ENCODE results near the gene SREBF1.
A peak's percentile ranks its signal among the peaks of the same experiment; 100 is the strongest.

The SREBF1 gene

GRCh38 chr17:17792037-17792550 is 44.7 kb downstream of the SREBF1 start:
- no peak for DNase-seq

- no peak for DNase-seq
These were observed 45.9 kb downstream of the SREBF1 start for GRCh38 chr17:17790637-17791464.

DNA sequence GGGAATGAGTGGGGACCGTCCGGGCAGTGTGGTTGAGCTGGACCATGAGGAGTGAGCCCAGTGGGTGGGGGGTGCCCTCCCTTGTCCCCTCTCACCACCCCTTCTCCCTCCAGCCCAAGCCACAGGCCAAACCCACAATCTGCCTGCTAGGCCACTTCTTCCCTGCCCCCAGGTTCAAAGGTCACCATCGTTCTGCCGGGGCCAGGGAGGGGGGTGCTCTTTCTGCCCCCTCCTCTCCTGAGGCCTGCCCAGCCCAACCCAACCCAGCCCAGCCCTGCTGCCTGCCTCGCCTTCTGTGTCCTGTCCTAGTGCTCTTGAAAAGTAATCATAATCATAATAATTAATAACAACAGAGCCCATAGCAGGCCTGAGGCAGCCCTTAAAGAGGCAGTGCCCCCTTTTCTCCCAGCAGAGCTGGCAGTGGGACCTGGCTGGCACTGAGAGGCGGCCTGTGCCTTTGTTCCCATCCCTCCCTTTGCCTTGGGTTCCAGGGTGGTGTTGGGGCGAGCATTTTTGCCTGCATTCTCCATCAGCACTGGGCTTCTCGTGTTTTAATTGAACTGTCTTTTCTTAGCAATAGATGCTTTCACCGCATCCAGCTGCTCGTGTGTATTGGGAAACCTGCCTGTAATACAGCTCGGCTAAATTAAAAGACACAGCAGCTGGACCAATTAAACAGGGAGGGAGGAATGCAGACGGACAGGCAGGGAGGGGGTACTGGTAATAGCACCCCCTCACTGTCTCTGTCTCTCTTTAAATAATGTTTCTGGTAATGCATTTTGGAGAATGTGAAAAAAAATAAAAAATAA is 46.8 kb downstream of the SREBF1 start:
- no peak for DNase-seq

GRCh38 chr17:17789410-17789809 is 47.4 kb downstream of the SREBF1 start:
- DNase-seq, result no peak

DNA sequence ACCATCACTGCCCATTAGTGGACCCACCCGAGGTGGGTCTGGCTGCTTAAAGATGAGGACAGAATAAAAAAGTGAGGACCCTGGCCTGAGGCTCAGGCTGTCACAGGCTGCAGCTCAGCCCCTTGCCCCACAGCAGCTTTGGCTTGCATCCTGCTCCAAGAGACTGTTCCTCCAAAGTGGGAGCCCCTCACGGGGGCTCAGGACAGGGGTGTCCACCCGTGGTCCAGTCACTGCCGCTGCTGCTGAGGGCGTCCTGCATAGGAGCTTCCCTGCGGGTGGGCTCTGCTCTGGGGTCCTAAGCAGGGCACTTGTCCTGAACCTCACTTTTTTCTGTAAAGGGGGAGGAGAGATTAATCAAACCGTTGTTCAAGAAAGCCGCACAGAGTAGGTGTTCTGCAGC is 47.8 kb downstream of the SREBF1 start:
- DNase-seq, result no peak

DNA sequence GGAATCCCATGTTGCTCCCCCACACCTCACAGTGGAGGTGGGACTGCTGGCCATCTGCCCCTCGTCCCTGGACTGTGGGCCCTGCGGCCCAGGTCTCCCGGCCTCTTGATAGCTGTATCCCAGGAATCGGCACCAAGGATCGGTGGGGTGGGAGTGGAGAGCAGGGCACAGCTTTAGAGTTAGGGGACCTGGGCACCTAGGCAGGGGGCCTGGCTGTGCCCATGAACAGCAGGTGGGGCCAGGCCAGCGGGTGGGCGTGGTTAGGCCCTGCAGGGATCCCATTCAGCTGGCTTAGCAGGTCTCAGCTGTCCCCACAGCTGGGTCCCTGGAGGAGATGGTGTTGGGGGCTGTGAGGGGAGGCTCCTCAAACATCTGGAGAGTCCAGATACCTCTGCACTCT is 49.2 kb downstream of the SREBF1 start:
- DNase-seq, result no peak

- DNase-seq, result no peak
These were observed 49.8 kb downstream of the SREBF1 start for GRCh38 chr17:17786998-17787397.

DNA sequence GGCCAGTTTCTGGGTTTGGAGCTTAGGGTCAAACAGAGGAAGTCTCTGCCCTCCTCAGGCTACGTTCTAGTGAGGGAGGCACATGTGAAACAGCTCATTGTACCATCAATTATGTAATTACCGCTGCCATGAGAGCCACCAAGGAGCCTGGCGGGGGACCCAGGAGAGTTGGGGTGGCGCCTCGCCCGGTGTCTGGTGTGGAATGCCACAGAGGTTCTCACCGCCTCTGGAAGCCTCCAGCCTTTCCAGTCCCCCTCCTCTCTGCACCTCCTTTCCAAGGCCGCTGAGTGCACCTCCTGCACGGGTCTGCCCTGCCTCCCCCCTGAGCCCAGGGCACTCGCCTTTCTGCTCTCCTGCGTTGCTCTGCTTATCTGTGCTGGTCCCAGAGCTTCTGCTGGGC is 51.4 kb downstream of the SREBF1 start:
- no peak for DNase-seq

- DNase-seq, result peak; percentile 8
These were observed 52.0 kb downstream of the SREBF1 start for GRCh38 chr17:17784657-17785267.

- DNase-seq, result no peak
These were observed 52.7 kb downstream of the SREBF1 start for GRCh38 chr17:17783825-17784656.

DNA sequence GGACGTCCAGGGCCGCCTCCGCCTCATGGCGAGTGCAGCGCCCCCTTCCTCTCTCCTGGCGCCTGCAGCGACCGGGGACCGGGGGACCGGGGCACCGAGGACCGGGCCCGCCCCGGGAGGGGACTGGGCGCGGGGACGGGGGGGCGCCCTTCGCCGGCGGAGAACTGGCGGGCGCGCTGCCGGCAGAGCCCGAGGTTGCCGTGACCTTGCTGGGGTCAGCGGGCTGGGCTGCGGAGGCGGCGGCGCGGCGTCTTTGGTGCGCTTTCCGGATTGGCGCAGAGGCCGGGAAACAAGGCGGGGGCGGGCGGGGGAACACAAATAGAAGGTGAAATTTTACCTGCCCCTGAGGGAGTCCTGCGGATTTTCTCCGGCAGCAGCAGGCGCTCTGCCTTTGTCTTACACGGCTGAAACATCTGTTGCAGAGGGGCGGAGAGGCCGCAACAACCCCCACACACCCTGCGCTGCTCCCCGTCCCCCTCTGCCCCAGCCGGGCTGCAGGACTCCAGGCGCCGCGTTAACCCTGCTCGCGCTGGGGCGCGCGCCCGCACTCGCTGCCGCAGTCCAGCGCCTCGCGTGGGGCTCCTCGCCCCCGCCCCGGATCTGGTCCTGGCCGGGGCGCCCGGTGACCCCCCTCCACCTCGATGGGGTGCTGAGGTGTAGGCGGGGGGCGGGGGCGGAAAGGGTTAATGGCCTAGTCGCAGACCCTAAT is 53.5 kb downstream of the SREBF1 start:
- DNase-seq, result peak; percentile 41

- no peak for DNase-seq
These were observed 54.2 kb downstream of the SREBF1 start for GRCh38 chr17:17782523-17783115.

DNA sequence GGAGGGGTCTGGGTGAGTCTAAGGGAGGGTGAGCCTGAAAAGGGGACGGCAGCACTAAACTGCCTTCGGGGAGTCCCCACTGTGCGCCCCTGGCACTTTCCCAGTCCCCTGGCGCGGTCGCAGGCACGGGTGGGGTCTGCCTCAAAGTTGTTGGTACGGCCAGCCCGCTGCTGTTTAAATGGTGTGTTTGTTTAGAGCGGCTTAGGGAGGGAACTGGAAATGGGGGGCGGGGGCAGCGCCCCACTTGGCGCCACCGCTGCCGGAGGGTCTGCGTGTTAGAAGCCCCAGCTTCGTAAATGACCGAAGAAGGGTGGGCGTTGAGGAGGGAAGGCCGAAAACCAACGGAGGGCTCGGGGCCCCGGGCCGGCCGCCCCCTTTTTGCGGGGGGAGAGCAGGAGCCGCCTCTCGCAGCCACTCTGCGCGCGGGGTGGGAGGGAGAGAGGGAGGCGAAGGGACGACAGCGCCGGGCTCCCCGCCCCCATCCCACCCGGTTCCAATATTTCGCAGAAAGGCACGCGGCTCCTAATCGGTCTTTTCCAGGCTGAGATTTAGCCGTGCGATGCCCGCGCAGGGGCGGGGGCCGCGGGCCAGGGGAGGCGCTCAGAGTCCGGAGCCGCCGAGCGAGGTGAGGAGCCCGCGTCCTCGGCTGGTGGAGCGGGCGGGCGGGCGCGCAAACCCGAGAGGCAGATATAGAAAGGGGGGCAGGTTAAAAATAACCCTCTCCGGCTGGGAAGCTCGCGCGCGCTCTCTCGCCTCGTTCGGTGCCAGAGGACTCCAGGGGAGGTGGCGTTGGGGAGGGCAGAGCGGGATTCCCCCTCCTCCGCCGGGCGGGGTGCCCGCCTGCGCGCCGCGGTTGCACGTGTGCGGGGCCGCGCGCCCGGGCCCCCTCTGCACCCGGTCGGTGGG is 54.9 kb downstream of the SREBF1 start:
- peak; percentile 10 for DNase-seq

- no peak for DNase-seq
These were observed 55.7 kb downstream of the SREBF1 start for GRCh38 chr17:17780922-17781590.

DNA sequence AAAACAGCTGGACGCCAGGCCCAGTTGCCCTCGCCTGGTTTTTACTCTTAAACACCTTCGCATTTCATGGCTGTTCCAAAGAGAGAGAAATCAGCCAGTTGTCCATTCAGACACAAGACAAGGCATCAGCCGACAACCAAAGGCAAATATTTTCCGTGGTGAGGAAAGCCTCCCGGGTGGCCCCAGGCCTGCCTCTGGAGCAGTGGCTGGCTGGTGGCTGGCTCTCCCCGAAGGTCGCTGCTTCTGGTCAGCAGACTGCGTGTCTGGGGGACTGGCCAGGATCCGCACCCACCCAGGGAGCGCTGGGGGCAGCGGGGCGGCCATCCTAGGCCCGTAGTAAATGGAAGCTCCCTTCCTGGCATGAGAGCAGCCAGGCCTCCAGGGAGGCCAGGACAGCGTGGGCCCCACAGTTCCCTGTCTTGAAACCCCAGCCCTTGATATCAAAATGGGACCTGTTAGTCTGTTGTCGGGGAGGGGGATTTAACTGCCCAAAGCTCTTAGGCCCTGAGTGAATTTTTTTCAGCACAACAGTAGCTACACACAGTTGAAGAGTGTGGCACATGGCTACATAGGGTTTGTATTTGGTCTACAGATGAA is 57.7 kb downstream of the SREBF1 start:
- DNase-seq, result no peak

DNA sequence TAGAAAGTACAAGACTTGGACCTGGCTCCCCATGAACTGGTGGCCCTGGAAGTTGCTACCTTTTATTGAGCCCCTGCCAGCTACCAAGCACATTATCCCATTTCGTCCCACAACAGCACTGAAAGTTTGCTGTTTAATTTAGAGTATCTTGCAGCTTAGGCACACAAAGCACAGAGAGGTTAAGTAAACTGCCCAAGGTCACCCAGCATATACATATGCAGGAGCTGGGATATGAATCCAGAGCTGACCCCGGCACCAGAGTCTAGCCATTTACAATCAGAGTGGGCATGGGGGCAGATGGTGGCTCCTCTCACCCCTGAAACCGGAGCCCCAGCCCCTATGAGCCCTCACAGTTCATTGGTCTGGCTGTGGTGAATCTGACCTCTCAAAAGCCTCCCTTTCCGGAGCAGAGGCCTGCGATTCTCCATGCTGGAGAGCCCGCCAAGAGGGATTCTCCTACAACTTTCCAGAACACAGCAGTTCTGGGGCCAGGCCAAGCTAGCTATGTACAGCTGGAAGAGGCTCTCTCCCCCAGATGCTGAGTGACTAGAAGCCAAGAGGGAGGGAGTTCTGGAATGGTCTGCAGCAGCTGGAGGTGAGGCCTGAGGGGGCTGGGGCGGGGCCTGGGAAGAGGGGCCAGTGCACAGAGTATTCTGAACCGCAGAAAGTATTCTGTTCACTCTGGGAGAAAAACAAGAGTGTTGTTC is 58.3 kb downstream of the SREBF1 start:
- DNase-seq, result no peak

DNA sequence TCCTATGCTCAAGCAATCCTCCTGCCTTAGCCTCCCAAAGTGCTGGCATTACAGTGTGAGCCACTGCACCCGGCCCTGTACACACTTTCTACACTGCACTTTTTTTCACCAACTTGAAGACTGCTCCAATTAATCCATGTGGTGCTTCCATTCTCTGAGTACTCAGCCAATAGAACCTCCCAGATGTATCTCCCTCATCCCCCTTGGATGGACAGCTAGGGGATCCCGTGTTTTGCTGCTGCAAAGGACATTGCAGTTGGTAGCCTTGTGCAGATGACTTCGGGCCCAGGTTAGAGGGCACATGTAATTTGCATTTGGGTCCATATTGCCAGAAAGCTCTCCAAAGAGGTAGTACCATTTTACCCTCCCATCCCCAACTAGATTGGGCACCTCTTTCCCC is 59.9 kb downstream of the SREBF1 start:
- DNase-seq, result no peak

- DNase-seq, result no peak
These were observed 62.5 kb downstream of the SREBF1 start for GRCh38 chr17:17774009-17774881.
